Thyroid gland (tissue), 4 donors: ENCODE data around the gene EHBP1.

Experiments used
- CTCF ChIP-seq, 6 experiments: fragments of 200-600 bp in 3 of 6; fragments of 450-650 bp in 3 of 6; sonication (generic) in 3 of 6; IDR thresholded peaks; one replicate each; pipeline ENCODE4 v1.5.1; 2016 to 2019; ENCODE audit warnings: antibody characterized with exemption in 6 of 6, mild to moderate bottlenecking in 2 of 6, inconsistent platforms in 1 of 6, moderate library complexity in 1 of 6
- POLR2A ChIP-seq, 2 donors: fragments of 450-650 bp; IDR thresholded peaks; one replicate each; pipeline ENCODE4 v1.6.1; 2017; ENCODE audit warnings: antibody characterized with exemption in 2 of 2, mild to moderate bottlenecking in 2 of 2, moderate library complexity in 1 of 2

- TF ChIP-seq CTCF (IDR thresholded peaks at IDR 0.05), result no peak
- no peak for TF ChIP-seq POLR2A (IDR thresholded peaks at IDR 0.05)
These were observed 238.8 kb downstream of the EHBP1 start for GRCh38 chr2:62944362-62944761.
